BE2C (cell line): ENCODE results near the gene SPATA21. TPM values are rescaled to one million over a fixed set of nuclear protein-coding genes. Genes with fewer than 3 reads are reported as not detected.
"Not testable (repeated sequence)": the region's sequence is repeated elsewhere in the genome, so short reads cannot be mapped to it uniquely, and the experiment has no call there.

Experiments
- DNase-seq: peaks from one replicate; pipeline ENCODE4 v3.0.0-alpha.2; 2020
- H3K27me3 ChIP-seq: fragments of 250-450 bp; sonication (Bioruptor Pico); 2 replicates; pipeline ENCODE4 v1.5.1; 2020; ENCODE audit warnings: mild to moderate bottlenecking
- H3K36me3 ChIP-seq: fragments of 250-450 bp; sonication (Bioruptor Pico); 2 replicates; pipeline ENCODE4 v1.5.1; 2020; ENCODE audit warnings: mild to moderate bottlenecking
- H3K4me1 ChIP-seq: fragments of 250-450 bp; sonication (Bioruptor Pico); 2 replicates; pipeline ENCODE4 v1.5.1; 2020
- H3K4me3 ChIP-seq: 2 replicates; pipeline ENCODE4 v1.5.1; 2011; ENCODE audit warnings: low read depth, low read length
- H3K9me3 ChIP-seq: fragments of 250-450 bp; sonication (Bioruptor Pico); 2 replicates; pipeline ENCODE4 v1.5.1; 2020
- CTCF ChIP-seq: IDR thresholded peaks from 2 replicates; pipeline ENCODE4 v1.5.1; 2012; ENCODE audit warnings: mild to moderate bottlenecking, low read depth, low read length
- polyA plus RNA-seq: library from polyadenylated mRNA; unstranded; fragments of >200 nt; gene quantifications from one replicate; pipeline ENCODE4 v1.2.1, GENCODE V29; 2012; ENCODE audit warnings: low read depth, missing spikeins; ENCODE audit not compliant: insufficient read length, insufficient read depth

SPATA21 gene
- polyA plus RNA-seq, result not detected

- no peak for DNase-seq
- Histone ChIP-seq H3K27me3 (no peaks in the 10 kb centered on the region), H3K4me1 (no peaks in the 10 kb centered on the region; the same call in 1 of the 2 replicates), H3K36me3 (no peaks in the 10 kb centered on the region), H3K4me3 (no peak within 1 kb of the TSS), H3K9me3 (no peaks in the 10 kb centered on the region)
- no peak for TF ChIP-seq CTCF
Observed at GRCh38 chr1:16436946-16437474, at the start of gene SPATA21. TSS of gene SPATA21 (minus strand) at chr1:16437424. CDS start at chr1:16431371, 6,053 bp downstream.

- H3K36me3 ChIP-seq, H3K27me3 ChIP-seq, H3K4me3 ChIP-seq, H3K4me1 ChIP-seq, H3K9me3 ChIP-seq, DNase-seq: not testable (repeated sequence)
Observed at GRCh38 chr1:16487011-16487410, 49.8 kb upstream of the SPATA21 start.

GRCh38 chr1:16486316-16486715, 49.1 kb upstream of the SPATA21 start:
- H3K36me3 ChIP-seq, H3K9me3 ChIP-seq, H3K4me1 ChIP-seq, H3K27me3 ChIP-seq, H3K4me3 ChIP-seq, DNase-seq: not testable (repeated sequence)

- no peak for DNase-seq
- Histone ChIP-seq H3K4me1 (no peaks in the 10 kb centered on the region), H3K36me3 (no peaks in the 10 kb centered on the region), H3K4me3 (no peak overlapping the region), H3K9me3 (no peaks in the 10 kb centered on the region), H3K27me3 (no peaks in the 10 kb centered on the region)
- TF ChIP-seq CTCF, result no peak
Observed at GRCh38 chr1:16484931-16485330, 47.7 kb upstream of the SPATA21 start.

- Histone ChIP-seq H3K9me3 (no peaks in the 10 kb centered on the region), H3K4me1 (no peaks in the 10 kb centered on the region), H3K36me3 (no peaks in the 10 kb centered on the region), H3K4me3 (no peak overlapping the region), H3K27me3 (no peaks in the 10 kb centered on the region)
- TF ChIP-seq CTCF, result no peak
- no peak for DNase-seq
Observed at GRCh38 chr1:16484501-16484835, 47.2 kb upstream of the SPATA21 start.

GRCh38 chr1:16483639-16484500, 46.6 kb upstream of the SPATA21 start:
- not testable (repeated sequence) for H3K4me3 ChIP-seq, H3K27me3 ChIP-seq, H3K4me1 ChIP-seq, H3K36me3 ChIP-seq, H3K9me3 ChIP-seq, DNase-seq

- not testable (repeated sequence) for H3K4me3 ChIP-seq, H3K36me3 ChIP-seq, H3K4me1 ChIP-seq, H3K27me3 ChIP-seq, DNase-seq, H3K9me3 ChIP-seq
Observed at GRCh38 chr1:16483146-16483545, 45.9 kb upstream of the SPATA21 start.

GRCh38 chr1:16478091-16478490, 40.9 kb upstream of the SPATA21 start:
- no peak for DNase-seq
- Histone ChIP-seq H3K4me1 (no peaks in the 10 kb centered on the region), H3K36me3 (no peaks in the 10 kb centered on the region), H3K9me3 (no peaks in the 10 kb centered on the region), H3K27me3 (no peaks in the 10 kb centered on the region), H3K4me3 (no peak overlapping the region)
- no peak for TF ChIP-seq CTCF

- H3K27me3 ChIP-seq, H3K9me3 ChIP-seq, H3K4me3 ChIP-seq, H3K36me3 ChIP-seq, DNase-seq, H3K4me1 ChIP-seq: not testable (repeated sequence)
Observed at GRCh38 chr1:16475771-16476770, 38.8 kb upstream of the SPATA21 start.
